ENCODE results near the gene ZNF496.

DNA sequence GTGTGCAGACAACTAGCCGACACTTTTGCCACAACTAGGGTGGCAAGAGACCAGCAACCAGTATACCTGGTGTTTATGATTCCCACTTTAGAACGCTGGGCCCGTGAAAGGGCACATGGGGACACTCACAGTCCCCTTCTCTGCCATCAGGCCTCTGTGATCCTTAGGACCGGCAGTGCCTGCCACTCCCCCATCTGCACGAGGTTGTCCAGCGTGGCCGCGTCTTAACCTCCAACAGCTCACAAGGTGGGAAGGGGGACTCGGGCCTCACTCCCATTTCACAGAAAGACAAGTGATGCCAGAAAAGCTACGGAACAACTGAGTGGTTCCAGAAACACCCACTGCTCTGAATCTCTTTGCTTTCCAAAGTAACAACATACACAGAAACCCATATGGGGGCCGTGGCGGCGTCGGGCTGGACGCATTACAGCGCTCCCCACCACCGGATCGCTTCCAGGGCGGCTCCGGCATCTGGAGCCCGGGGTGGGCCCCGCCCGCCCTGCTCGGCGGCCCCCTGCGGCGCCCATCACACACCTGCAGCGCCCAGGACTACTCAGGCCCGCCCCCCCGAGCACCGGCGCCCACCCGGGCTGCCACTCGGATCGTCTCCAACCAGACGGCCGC is 1.0 kb downstream of the ZNF496 start:
- no peak for TF ChIP-seq EZH2phosphoT487 (IDR thresholded peaks at IDR 0.05; ENCODE audit: insufficient read depth, low read depth)
- TF ChIP-seq EZH2 (IDR thresholded peaks at IDR 0.05; ENCODE audit: insufficient read depth, poor library complexity, severe bottlenecking) = no peak

Measured in GM23248 (cell line).